GM20000 (cell line): ENCODE measurements around the gene CAPN8.
A peak's percentile ranks its signal among the peaks of the same experiment; 100 is the strongest.

Experiments
- DNase-seq: peaks from one replicate; pipeline ENCODE4 v3.0.0; 2012; ENCODE audit warnings: low spot score
- CTCF ChIP-seq: IDR thresholded peaks from 2 replicates; pipeline ENCODE4 v1.5.1; 2012; ENCODE audit warnings: mild to moderate bottlenecking, control low read depth; ENCODE audit errors: extremely low read depth, missing control alignments

Gene CAPN8

GRCh38 chr1:223540485-223541106 lies 124.9 kb downstream of the CAPN8 start:
- DNase-seq: no peak
- TF ChIP-seq CTCF: no peak

GRCh38 chr1:223539750-223540149 lies 125.8 kb downstream of the CAPN8 start:
- no peak for TF ChIP-seq CTCF

GRCh38 chr1:223538981-223539380 lies 126.5 kb downstream of the CAPN8 start:
- no peak for TF ChIP-seq CTCF
- no peak for DNase-seq

More at GRCh38 chr1:223539750-223540149, 125.8 kb downstream of the CAPN8 start:
- DNase-seq: no peak

- TF ChIP-seq CTCF: no peak
Observed at GRCh38 chr1:223535319-223535718, 130.2 kb downstream of the CAPN8 start.

GRCh38 chr1:223534677-223535076 lies 130.8 kb downstream of the CAPN8 start:
- DNase-seq: no peak

More at GRCh38 chr1:223535319-223535718, 130.2 kb downstream of the CAPN8 start:
- DNase-seq: no peak

GRCh38 chr1:223533708-223534107 lies 131.8 kb downstream of the CAPN8 start:
- no peak for DNase-seq
- TF ChIP-seq CTCF: no peak

More at GRCh38 chr1:223534677-223535076, 130.8 kb downstream of the CAPN8 start:
- no peak for TF ChIP-seq CTCF

- TF ChIP-seq CTCF: peak; percentile 52
- peak; percentile 39 for DNase-seq
Observed at GRCh38 chr1:223531742-223532341, 133.7 kb downstream of the CAPN8 start.
